ENCODE measurements around the gene ARRB1.
"Not testable (repeated sequence)": the region's sequence is repeated elsewhere in the genome, so short reads cannot be mapped to it uniquely, and the experiment has no call there.

Gene ARRB1

DNA sequence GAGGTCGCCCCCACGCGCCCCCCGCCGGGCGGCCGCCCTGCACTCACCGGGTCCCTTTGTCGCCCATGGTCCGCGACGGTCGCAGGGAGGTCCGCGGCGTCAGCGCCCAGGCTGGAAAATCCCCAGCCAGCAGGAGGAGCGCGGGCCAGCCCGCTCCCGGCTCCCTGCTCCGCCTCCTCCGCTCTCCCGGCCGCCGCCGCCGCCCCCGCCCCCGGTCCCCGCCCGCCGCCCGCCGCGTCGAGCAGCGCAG is at the start of gene ARRB1:
Gene ARRB1 (minus strand): TSS at position 121 of the 250 bp plus-strand sequence. CDS start 54 bp downstream, at position 67.
- DNase-seq = peak in 14 of 56 donors; percentile 45 to 77 (median 62)

DNA sequence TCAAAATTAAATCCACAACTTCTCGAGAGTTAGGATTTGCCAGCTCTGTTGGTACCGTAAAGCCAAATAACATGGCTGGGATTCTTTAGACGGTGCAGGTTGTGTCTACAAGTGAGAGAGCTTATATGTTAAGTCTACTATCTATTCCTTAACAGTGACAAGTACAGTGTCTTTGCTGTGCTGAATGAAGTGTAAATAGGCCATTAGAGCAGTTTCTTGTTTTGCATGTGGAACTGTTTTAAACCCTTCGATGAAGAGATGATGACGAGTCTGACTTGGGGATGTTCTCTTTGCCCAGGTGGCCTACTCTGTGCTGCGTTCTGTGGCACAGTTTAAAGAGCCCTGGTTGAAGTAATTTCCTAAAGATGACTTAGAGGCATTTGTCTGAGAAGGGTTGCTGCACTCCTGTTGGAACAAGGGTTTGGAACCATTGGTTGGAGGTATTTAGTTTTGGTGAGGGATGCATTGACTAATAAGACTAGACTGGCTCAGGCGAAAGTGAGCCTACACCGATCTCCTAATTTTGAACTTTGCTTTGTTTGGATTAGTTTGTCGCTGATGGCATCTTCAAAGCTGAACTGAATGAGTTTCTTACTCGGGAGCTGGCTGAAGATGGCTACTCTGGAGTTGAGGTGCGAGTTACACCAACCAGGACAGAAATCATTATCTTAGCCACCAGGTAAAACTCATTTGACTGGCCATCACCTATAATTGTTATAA is 48.8 kb upstream of the ARRB1 start:
- no peak for DNase-seq

DNA sequence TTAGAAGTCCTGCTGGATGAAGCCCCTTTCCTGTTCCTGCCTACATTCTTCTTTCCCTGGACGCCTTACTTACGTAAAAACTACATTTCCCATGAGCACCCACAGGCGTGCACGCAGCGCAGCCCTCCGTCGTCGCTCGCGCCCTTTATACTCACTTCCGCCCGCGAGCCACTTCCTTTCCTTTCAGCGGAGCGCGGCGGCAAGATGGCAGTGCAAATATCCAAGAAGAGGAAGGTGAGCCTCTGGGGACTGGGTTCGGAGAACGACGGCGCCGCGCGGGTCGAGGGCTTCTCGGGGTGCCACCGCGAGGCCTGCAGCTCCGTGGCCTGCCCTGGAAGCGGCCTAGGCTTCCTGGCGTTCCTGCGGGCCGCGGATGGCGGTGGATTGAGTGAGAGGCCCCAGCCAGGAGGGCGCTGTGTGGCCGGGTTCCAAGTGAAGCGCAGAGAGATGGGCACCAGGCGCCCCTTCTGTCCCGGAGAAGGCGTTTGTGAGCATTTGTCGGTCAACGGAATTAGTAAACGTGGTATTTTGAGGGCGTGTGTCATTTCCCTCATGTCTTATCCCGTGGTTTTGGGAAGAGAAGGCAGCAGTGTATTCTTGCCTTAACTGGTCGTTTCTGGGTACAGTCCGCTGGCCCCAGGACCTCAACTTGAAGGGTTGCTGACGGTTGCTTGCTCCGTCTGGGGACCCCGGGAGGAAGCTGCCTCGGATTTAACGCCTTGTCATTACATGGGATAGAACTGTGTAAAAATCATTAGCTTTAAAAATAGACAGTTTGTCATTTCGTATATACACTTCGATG is 48.1 kb upstream of the ARRB1 start, which contains the start of gene RPS3:
Gene RPS3 (plus strand): TSS at position 175 of the 802 bp plus-strand sequence. CDS start 30 bp downstream, at position 205.
- DNase-seq = peak; percentile 53 to 96 (median 86)

DNA sequence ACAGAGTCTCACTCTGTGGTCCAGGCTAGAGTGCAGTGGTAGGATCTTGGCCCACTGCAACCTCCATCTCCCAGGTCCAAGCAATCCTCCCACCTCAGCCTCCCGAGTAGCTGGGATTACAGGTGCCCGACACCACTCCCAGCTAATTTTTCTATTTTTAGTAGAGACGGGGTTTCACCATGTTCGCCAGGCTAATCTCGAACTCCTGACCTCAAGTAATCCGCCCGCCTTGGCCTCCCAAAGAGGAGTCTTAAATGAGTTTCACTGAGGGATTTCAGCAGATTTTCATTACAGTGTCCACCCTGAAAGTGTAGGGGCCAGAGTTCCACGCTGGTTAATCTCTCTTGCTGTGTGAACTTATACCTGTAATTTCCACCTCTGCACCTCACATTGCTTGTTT is 47.4 kb upstream of the ARRB1 start:
- DNase-seq = no peak

DNA sequence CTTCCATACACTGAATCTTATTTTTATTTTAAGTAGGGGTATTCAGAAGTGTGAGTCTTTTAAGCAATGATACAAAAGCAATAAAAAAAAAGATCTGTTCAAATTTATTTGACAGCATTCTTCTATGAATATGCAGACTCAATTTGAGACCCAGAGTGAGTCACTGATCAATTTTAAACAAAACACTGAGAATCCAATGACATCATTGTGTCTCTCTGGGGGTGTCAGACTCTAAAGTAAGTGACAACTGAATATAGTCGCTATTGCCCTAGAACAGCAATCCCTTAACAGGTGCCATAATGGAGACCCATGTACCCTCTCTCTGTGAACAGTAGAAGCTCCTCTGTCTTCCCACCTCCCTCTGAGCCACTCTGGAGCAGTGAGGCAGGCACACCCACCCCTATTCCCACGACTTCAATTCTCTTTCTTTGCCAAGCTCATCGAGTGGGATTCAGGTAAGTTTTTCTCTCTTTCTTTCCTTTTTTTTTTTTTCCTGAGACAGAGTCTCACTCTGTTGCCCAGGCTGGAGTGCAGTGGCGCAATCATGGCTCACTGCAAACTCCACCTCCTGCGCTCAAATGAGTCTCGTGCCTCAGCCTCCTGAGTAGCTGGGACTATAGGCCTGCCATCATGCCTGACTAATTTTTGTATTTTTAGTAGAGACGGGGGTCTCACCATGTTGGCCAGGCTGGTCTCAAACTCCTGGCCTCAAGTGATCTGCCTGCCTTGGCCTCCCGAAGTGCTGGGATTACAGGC is 42.8 kb upstream of the ARRB1 start:
- DNase-seq = peak in 15 of 56 donors; percentile 0 to 53 (median 24)

DNA sequence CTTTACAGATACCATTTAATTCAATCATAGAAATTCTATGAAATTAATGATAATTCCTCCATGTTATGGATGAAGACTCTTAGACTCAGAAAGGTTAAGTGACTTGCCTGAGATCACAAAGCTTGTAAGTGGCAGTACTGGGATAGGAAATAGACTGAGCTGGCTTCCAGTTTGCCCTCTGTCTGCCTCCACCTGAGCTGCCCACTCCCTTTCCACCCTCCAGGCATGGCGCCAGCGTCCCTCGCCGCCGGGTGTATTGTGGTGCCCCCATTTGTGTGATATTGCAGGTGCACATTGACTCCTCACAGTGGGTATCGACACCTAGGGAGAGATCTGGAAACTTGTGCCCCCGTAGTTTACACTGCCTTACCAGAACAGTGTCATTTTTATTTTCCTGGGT is 38.5 kb upstream of the ARRB1 start:
- no peak for DNase-seq

DNA sequence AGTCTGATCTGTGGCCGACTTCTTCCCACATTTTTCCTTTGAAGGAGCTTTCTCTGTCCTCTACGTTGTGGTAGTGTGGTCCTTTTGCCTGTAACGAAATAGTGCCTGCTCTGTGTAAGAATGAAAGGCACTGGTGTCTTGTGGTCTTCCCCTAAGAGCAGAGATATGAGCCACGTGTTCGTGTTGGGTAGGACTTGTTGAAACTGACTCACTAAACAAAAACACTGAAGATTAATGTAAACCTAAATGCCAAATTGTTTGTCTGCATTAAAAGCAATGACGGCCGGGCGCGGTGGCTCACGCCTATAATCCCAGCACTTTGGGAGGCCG is 37.8 kb upstream of the ARRB1 start:
- no peak for DNase-seq

DNA sequence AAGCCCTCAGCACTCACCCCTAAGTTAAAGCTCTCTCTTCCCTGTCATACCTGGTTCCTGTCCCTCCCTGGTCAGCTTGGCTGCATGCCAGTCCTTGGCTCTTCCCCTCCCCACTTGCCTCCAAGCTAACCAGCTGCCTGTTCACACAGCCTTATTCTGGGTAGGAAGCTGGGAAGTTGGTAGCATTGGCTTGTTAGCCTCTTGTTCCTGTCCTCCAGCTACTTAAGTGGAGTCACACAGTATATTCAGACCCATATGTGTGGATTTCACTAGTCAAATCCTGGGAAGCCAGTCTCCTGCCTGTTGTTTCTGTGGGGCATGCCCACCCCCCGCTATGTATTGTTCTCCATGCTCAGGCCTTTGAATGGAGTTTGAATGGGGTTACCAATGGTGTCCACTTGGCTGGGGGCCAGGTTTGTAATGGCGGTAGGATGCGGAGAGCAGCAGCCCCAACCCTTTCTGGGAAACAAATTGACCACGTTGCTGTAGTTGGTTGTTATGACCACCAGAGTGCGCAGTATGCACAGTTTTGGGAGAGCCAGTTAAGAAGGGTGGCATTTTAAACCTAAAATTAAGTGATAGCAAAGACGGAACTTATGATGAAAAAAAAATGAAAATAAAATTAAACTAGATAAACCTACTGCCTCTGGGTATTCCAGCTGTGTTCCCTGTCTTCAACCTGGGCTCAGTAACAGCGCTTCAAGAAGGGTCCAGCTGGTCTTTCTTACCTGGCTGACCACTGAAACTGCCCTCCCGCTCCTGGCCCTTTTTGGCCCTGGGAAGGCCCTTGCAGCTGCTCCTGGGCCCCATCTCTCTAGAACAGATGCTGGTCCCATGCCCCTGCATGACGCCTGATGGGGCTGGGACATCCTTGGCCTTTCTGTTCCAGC is 37.2 kb upstream of the ARRB1 start:
- DNase-seq = peak in 46 of 56 donors; percentile 7 to 76 (median 37)

DNA sequence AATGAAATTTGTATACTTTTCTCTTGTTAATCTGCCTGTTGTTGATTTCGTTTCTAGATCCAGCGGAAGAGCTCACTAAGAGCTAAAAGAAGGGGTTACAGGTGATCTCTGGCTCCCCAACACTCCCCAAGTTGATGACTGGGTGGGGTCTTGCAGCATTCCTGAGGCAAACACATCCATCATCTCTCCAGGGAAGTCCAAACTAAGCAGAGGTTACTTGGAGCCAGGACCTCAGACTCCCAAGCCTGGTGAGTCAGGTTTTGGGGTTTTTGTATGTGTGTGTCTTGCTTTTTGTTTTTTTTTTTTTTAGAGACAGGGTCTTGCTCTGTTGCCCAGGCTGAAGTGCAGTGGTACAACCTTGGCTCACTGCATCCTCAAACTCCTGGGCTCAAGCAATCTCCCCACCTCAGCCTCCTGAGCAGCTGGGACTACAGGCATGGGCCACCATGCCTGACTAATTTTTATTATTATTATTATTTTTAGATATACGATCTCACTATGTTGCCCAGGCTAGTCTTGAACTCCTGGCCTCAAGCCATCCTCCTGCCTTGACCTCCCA is 36.4 kb upstream of the ARRB1 start:
- DNase-seq = no peak

DNA sequence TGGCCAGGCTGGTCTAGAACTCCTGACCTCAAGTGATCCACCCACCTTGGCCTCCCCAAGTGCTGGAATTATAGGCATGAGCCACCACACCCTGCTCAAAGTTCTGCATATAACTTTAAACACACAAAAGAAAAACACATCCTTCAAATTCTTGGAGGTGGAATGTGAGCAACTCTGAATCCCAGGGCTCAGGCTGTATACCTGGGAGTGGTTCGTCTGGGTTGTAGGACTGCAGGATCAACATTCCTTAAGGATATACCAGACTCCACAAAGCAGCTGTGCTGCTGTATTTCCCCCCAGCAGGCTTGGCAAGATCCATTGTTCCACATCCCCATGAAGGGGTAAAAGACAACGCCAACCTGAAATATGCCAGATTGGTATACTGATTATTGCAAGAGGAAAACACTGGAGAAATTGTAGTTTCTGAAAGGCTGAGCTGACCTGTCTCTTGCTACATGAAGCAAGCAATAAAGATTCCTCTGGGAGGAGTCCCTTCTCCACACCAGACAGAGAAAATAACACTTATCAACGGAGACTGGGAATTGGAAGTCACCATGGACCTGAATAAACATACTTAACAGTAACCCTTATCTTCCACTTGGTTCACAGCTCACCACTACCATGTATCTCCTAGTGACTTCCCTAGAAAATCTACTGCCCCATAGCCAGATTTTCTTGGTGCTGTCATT is 35.6 kb upstream of the ARRB1 start:
- DNase-seq = no peak

DNA sequence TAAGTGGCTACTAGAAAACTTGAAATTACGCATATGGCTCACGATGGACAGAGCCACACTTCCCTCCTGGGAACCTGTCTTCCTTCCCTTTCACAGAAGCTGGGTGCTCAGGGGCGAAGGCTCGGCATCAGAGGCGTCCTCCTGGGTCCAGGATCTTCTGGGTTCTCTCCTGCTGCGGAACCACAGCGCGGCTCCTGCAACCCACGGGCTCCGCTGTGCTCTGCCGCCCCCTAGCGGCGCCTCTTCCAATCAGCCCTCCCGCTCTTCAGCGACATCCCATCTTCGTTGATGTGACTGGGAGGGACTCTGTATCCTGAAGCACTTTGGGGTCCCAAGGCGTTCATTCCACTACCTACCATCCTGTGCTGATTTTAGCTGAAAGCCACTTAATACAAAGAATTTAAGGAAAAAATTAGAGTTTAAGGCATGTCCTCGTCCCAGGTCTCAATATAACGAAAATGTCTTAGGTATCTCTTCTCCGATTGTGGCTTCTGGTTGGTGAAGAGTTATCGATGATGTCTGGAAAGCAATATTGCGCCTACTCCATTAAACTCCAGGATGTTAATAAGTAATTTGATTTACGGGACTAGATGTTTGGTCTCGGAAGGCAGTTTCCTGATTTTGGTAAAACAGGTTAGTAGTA is 33.1 kb upstream of the ARRB1 start:
- DNase-seq = peak in 52 of 56 donors; percentile 17 to 89 (median 63)

DNA sequence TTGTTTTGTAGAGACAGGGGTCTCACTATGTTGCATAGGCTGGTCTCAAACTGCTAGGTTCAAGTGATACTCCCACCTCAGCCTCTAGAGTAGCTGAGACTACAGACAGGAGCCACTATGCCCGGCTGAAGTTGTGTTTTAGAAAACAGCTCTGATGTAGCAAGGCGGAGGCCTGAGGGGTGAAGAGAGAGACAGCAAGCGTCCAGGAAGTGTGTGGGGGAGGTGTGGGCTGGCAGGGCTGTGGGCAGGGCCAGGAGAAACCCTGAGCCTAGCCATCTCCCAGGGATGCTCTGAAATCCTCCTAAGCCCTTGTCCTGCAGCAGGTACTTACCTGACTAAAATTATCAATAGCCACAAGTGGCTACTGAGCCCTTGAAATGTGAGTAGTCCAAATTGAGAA is 31.8 kb upstream of the ARRB1 start:
- DNase-seq = no peak

DNA sequence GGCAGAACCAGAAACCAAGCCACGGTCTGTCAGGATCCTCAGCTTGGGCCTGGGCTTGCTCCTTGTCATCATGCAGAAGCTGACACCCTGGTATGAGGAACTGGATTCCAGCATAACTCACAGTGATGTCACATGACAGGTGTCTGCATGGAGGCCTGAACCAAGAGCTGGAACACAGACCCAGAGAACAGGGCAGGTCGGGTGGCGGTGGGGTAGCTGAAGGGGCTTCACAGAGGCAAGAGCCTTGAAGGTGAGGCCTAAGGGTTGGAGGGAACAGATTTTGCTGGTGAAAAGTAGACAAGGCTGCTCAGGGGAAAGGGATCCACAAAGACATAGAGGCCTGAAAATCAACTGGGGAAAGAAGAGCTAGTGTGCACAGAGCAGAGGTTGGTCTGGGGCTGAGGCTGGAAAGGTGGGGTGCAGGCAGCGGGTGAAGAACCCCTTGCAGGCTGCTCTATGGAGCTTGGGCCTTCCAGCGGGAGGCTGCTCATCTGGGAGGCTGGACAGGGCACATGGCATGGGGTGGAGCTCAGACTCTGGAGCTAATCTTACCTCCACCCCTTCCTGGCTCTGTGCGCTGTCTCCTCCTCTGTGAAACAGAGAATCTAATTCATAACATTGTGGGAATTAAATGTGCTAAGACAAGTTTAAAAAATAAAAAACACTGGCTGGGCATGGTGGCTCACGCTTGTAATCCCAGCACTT is 29.4 kb upstream of the ARRB1 start:
- DNase-seq = peak in 3 of 56 donors; percentile 7 to 10 (median 8)

DNA sequence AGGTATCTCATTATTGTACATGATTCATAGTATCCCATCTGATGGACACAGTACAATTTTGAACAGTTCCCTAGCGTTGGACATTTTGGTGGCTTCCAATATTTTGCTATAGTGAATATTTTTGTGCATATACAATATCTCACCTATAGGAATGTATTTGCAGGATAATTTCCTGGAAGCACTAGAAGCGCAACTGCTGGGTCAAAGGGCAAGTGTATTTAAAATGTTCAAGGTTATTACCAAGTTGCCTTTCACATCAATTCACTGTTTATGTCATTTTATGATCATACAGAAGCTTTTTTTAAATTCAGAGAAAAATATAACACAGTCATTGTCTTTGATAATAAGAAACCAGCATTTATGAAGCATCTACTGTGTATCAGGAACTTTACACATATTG is 28.8 kb upstream of the ARRB1 start:
- DNase-seq = no peak

DNA sequence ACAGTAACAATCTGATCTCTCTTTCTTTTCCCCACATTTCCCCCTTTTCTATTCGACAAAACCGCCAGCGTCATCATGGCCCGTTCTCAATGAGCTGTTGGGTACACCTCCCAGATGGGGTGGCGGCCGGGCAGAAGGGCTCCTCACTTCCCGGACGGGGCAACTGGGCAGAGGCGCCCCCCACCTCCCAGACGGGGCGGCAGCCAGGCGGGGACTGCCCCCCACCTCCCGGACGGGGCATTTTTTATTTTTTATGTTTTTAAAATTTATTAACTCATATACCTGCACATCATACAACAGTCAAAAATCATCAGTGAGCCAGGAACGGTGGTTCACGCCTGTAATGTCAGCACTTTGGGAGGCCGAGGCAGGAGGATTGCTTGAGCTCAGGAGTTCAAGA is 27.3 kb upstream of the ARRB1 start:
- not testable (repeated sequence) for DNase-seq

DNA sequence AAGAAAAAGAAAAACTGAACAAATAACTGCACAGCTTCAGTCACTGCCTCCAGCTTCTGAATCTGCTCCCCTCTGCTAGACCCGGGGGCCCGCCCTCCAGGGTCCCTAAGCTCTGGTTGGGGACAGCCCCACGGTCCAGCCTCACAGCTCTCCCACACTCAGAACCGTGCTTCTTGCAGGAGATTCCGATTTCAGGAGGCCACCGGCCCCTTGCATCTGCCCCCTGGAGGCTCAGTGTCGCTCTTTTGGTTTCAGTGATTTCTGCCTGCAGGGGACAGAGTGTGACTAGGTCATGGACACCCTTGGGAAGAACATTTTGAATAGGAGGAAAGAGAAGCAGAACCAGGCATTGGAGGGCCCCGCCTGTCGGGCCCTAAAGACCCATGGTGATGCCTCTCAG is 24.7 kb upstream of the ARRB1 start:
- DNase-seq = no peak

DNA sequence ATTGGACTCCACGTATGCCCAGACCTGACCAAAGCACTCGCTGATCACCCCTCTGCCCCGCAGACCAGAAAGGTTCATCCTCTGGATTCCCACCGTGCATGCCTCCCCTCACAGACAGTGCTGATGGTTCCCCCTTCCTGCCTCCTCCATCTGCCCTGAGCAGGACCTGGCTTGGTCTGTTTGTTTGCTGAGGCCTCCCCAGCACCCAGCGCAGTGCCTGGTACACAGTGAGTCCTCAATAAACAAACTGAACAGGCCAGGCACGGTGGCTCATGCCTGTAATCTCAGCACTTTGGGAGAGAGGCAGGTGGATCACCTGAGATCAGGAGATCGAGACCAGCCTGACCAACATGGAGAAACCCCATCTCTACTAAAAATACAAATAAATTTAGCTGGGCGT is 24.2 kb upstream of the ARRB1 start:
- no peak for DNase-seq

DNA sequence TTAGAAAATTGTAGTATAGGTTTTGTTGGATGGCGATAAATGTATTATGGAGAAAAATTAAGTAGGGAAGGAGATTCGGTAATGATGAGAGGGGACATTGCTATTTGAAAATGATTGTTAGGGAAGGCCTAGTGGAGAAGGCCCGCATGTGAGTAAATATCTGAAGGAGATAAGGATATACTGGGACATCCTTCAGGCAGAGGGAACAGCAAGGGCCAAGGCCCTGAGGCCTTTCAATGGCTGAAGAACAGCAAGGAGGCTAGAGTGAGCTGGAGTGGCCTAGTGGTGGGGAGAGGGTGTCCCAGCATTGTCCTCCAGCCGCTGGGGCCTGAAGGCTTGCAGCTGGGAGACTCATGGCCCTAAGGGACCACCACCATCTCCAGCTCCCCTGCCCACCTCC is 23.2 kb upstream of the ARRB1 start:
- DNase-seq = no peak

DNA sequence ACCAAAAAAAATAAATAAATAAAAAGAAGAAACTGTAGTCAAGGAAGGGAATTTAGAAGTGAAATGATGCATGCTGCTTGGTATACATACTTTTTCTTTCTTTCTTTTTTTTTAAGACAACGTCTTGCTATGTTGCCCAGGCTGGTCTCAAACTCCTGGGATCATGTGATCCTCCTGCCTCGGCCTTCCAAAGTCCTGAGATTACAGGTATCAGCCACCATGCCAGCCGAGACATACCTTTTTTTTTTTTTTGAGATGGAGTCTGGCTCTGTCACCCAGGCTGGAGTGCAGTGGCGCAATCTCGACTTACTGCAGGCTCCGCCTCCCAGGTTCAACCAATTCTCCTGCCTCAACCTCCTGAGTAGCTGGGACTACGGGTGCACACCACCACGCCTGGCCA is 21.7 kb upstream of the ARRB1 start:
- DNase-seq = no peak

All from nucleus accumbens (tissue), 56 donors.